ENCODE measurements around the gene LRRC57.

Gene LRRC57

GRCh38 chr15:42508263-42508690 is 40.3 kb downstream of the LRRC57 start:
- Mint-ChIP-seq H3K27ac (no peak overlapping the region), H3K4me3 (no peak overlapping the region), H3K9me3 (no peaks in the 10 kb centered on the region), H3K4me1 (peaks cover 7% of the 10 kb centered on the region), H3K27me3 (no peaks in the 10 kb centered on the region)
- DNase-seq (no peak), ATAC-seq (no peak)

- H3K9me3 Mint-ChIP-seq = no peaks in the 10 kb centered on the region
- H3K4me1 Mint-ChIP-seq = peaks cover 7% of the 10 kb centered on the region
- DNase-seq (no peak), ATAC-seq (no peak)
- H3K27ac Mint-ChIP-seq = no peak overlapping the region
- H3K4me3 Mint-ChIP-seq = no peak overlapping the region
- no peaks in the 10 kb centered on the region for H3K27me3 Mint-ChIP-seq
Observed at GRCh38 chr15:42507514-42507913, 41.1 kb downstream of the LRRC57 start.

GRCh38 chr15:42504631-42505030 is 44.0 kb downstream of the LRRC57 start:
- no peak overlapping the region for H3K27ac Mint-ChIP-seq
- H3K4me1 Mint-ChIP-seq = peaks cover 21% of the 10 kb centered on the region
- no peak overlapping the region for H3K4me3 Mint-ChIP-seq
- H3K27me3 Mint-ChIP-seq = no peaks in the 10 kb centered on the region
- no peaks in the 10 kb centered on the region for H3K9me3 Mint-ChIP-seq
- no peak for DNase-seq
- ATAC-seq = no peak

GRCh38 chr15:42503825-42504224 is 44.8 kb downstream of the LRRC57 start:
- DNase-seq (no peak), ATAC-seq (no peak)
- H3K4me3 Mint-ChIP-seq = no peak overlapping the region
- H3K27me3 Mint-ChIP-seq = no peaks in the 10 kb centered on the region
- peaks cover 29% of the 10 kb centered on the region for H3K4me1 Mint-ChIP-seq
- H3K9me3 Mint-ChIP-seq = no peaks in the 10 kb centered on the region
- H3K27ac Mint-ChIP-seq = no peak overlapping the region

GRCh38 chr15:42502477-42502876 is 46.1 kb downstream of the LRRC57 start:
- Mint-ChIP-seq H3K4me3 (no peak overlapping the region), H3K4me1 (peaks cover 43% of the 10 kb centered on the region), H3K27me3 (no peaks in the 10 kb centered on the region), H3K27ac (no peak overlapping the region), H3K9me3 (no peaks in the 10 kb centered on the region)
- no peak for ATAC-seq
- DNase-seq = no peak

GRCh38 chr15:42499858-42500609 is 48.6 kb downstream of the LRRC57 start:
- Mint-ChIP-seq H3K9me3 (no peaks in the 10 kb centered on the region), H3K27me3 (no peaks in the 10 kb centered on the region), H3K4me1 (peaks cover 54% of the 10 kb centered on the region), H3K4me3 (no peak overlapping the region), H3K27ac (no peak overlapping the region)
- ATAC-seq (no peak), DNase-seq (no peak)

- Mint-ChIP-seq H3K9me3 (no peaks in the 10 kb centered on the region), H3K27ac (no peak overlapping the region), H3K27me3 (no peaks in the 10 kb centered on the region), H3K4me1 (peaks cover 69% of the 10 kb centered on the region), H3K4me3 (no peak overlapping the region)
- no peak for DNase-seq
- ATAC-seq = no peak
Observed at GRCh38 chr15:42498212-42499068, 50.2 kb downstream of the LRRC57 start.

- peak within 1 kb of the TSS; percentile 90 to 93 for H3K27ac Mint-ChIP-seq
- ATAC-seq (peak; percentile 97), DNase-seq (peak; percentile 73 to 81)
- H3K4me1 Mint-ChIP-seq = peaks cover 67% of the 10 kb centered on the region
- no peaks in the 10 kb centered on the region for H3K27me3 Mint-ChIP-seq
- no peaks in the 10 kb centered on the region for H3K9me3 Mint-ChIP-seq
- peak within 1 kb of the TSS; percentile 91 to 92 for H3K4me3 Mint-ChIP-seq
Observed at GRCh38 chr15:42495361-42496212, 53.0 kb downstream of the LRRC57 start, which contains the start of gene SNAP23. TSS of gene SNAP23 (plus strand) at chr15:42495634. CDS start at chr15:42511847, 16,213 bp downstream.

- ATAC-seq = peak; percentile 21
- H3K27me3 Mint-ChIP-seq = no peaks in the 10 kb centered on the region
- DNase-seq = no peak
- H3K4me3 Mint-ChIP-seq = peak overlapping the region; percentile 91 to 92
- peaks cover 61% of the 10 kb centered on the region for H3K4me1 Mint-ChIP-seq
- H3K27ac Mint-ChIP-seq = peak overlapping the region; percentile 90 to 93
- no peaks in the 10 kb centered on the region for H3K9me3 Mint-ChIP-seq
Observed at GRCh38 chr15:42494998-42495360, 53.6 kb downstream of the LRRC57 start.

- Mint-ChIP-seq H3K27me3 (no peaks in the 10 kb centered on the region), H3K4me3 (no peak overlapping the region), H3K4me1 (peaks cover 50% of the 10 kb centered on the region), H3K9me3 (no peaks in the 10 kb centered on the region), H3K27ac (no peak overlapping the region)
- DNase-seq (no peak), ATAC-seq (no peak)
Observed at GRCh38 chr15:42493679-42494078, 54.9 kb downstream of the LRRC57 start.

GRCh38 chr15:42491539-42492225 is 56.9 kb downstream of the LRRC57 start:
- DNase-seq = no peak
- H3K27me3 Mint-ChIP-seq = no peaks in the 10 kb centered on the region
- H3K4me1 Mint-ChIP-seq = peaks cover 46% of the 10 kb centered on the region
- no peaks in the 10 kb centered on the region for H3K9me3 Mint-ChIP-seq
- H3K27ac Mint-ChIP-seq = peak overlapping the region; percentile 97 to 98
- peak overlapping the region; percentile 87 to 89 for H3K4me3 Mint-ChIP-seq
- no peak for ATAC-seq

- Mint-ChIP-seq H3K27ac (peak within 1 kb of the TSS; percentile 97 to 98), H3K4me3 (peak within 1 kb of the TSS; percentile 87 to 89), H3K4me1 (peaks cover 39% of the 10 kb centered on the region), H3K27me3 (no peaks in the 10 kb centered on the region), H3K9me3 (no peaks in the 10 kb centered on the region)
- peak; percentile 78 for ATAC-seq
- peak; percentile 88 to 89 for DNase-seq
Observed at GRCh38 chr15:42490671-42491538, 57.7 kb downstream of the LRRC57 start, which contains the start of gene ZNF106. TSS of gene ZNF106 (minus strand) at chr15:42491141. CDS start at chr15:42472289, 18,852 bp downstream.

GRCh38 chr15:42490291-42490670 is 58.3 kb downstream of the LRRC57 start:
- Mint-ChIP-seq H3K27me3 (no peaks in the 10 kb centered on the region), H3K9me3 (no peaks in the 10 kb centered on the region), H3K27ac (peak overlapping the region; percentile 97 to 98), H3K4me3 (peak overlapping the region; percentile 87 to 89), H3K4me1 (peaks cover 36% of the 10 kb centered on the region)
- DNase-seq (no peak), ATAC-seq (no peak)
